Measurements from ENCODE around the gene DOCK10. TPM values are rescaled to one million over a fixed set of nuclear protein-coding genes. Genes with fewer than 3 reads are reported as not detected.
A peak's percentile ranks its signal among the peaks of the same experiment; 100 is the strongest.

The DOCK10 gene
- total and polyA plus RNA-seq, 2 experiments from 2014 or later = 1.1 to 3.2 TPM

GRCh38 chr2:225009768-225010167, 32.5 kb downstream of the DOCK10 start:
- Histone ChIP-seq H3K9me3 (ENCODE audit: low read depth) (no peaks in the 10 kb centered on the region), H3K27me3 (no peaks in the 10 kb centered on the region), H3K36me3 (replicated peaks; ENCODE audit: insufficient read depth, low read depth) (no peaks in the 10 kb centered on the region), H3K79me2 (no peaks in the 10 kb centered on the region), H3K4me2 (no peak overlapping the region), H3K27ac (no peak overlapping the region), H3K9me2 (replicated peaks; ENCODE audit: insufficient read depth) (no peaks in the 10 kb centered on the region), H3K4me1 (ENCODE audit: insufficient read depth) (no peaks in the 10 kb centered on the region), H4K20me1 (ENCODE audit: insufficient read depth, poor library complexity, severe bottlenecking) (no peaks in the 10 kb centered on the region), H3K4me3 (no peak overlapping the region), H2AFZ (no peak overlapping the region)
- TF ChIP-seq EZH2phosphoT487 (IDR thresholded peaks at IDR 0.05; ENCODE audit: low read depth, severe bottlenecking, unreplicated experiment) = no peak
- 51% methylated on average over 2 of the region's 2 CpGs for WGBS (ENCODE audit: low lambda C conversion rate, missing lambda C conversion rate)
- DNase-seq (ENCODE audit: low spot score) = no peak

GRCh38 chr2:225008935-225009334, 33.3 kb downstream of the DOCK10 start:
- DNase-seq (ENCODE audit: low spot score) = no peak
- no peak overlapping the region for H3K27ac ChIP-seq
- no peaks in the 10 kb centered on the region for H3K79me2 ChIP-seq
- 46% methylated on average over 5 of the region's 5 CpGs for WGBS (ENCODE audit: low lambda C conversion rate, missing lambda C conversion rate)
- H4K20me1 ChIP-seq (ENCODE audit: insufficient read depth, poor library complexity, severe bottlenecking) = no peaks in the 10 kb centered on the region
- H3K36me3 ChIP-seq (replicated peaks; ENCODE audit: insufficient read depth, low read depth) = no peaks in the 10 kb centered on the region
- no peak overlapping the region for H3K4me2 ChIP-seq
- no peaks in the 10 kb centered on the region for H3K9me2 ChIP-seq (replicated peaks; ENCODE audit: insufficient read depth)
- H3K4me3 ChIP-seq = no peak overlapping the region
- no peaks in the 10 kb centered on the region for H3K27me3 ChIP-seq
- H2AFZ ChIP-seq = no peak overlapping the region
- peak; percentile 20 for TF ChIP-seq CTCF (IDR thresholded peaks at IDR 0.05; ENCODE audit: poor library complexity)
- TF ChIP-seq EZH2 (IDR thresholded peaks at IDR 0.05; ENCODE audit: borderline replicate concordance) = no peak
- no peak for TF ChIP-seq EZH2phosphoT487 (IDR thresholded peaks at IDR 0.05; ENCODE audit: low read depth, severe bottlenecking, unreplicated experiment)
- no peaks in the 10 kb centered on the region for H3K9me3 ChIP-seq (ENCODE audit: low read depth)
- H3K4me1 ChIP-seq (ENCODE audit: insufficient read depth) = no peaks in the 10 kb centered on the region

GRCh38 chr2:225008179-225008856, 34.0 kb downstream of the DOCK10 start:
- 88% methylated on average over 3 of the region's 3 CpGs for WGBS (ENCODE audit: low lambda C conversion rate, missing lambda C conversion rate)
- Histone ChIP-seq H3K4me3 (no peak overlapping the region), H2AFZ (no peak overlapping the region), H3K27me3 (no peaks in the 10 kb centered on the region), H4K20me1 (ENCODE audit: insufficient read depth, poor library complexity, severe bottlenecking) (no peaks in the 10 kb centered on the region), H3K36me3 (replicated peaks; ENCODE audit: insufficient read depth, low read depth) (no peaks in the 10 kb centered on the region), H3K4me2 (no peak overlapping the region), H3K4me1 (ENCODE audit: insufficient read depth) (no peaks in the 10 kb centered on the region), H3K79me2 (no peaks in the 10 kb centered on the region), H3K9me3 (ENCODE audit: low read depth) (no peaks in the 10 kb centered on the region), H3K27ac (no peak overlapping the region), H3K9me2 (replicated peaks; ENCODE audit: insufficient read depth) (no peaks in the 10 kb centered on the region)
- DNase-seq (ENCODE audit: low spot score) = no peak
- TF ChIP-seq CTCF (IDR thresholded peaks at IDR 0.05; ENCODE audit: poor library complexity) (no peak), EZH2phosphoT487 (IDR thresholded peaks at IDR 0.05; ENCODE audit: low read depth, severe bottlenecking, unreplicated experiment) (no peak), EZH2 (IDR thresholded peaks at IDR 0.05; ENCODE audit: borderline replicate concordance) (no peak)

GRCh38 chr2:225006730-225007129, 35.5 kb downstream of the DOCK10 start:
- Histone ChIP-seq H3K27me3 (no peaks in the 10 kb centered on the region), H2AFZ (no peak overlapping the region), H3K4me2 (no peak overlapping the region), H3K4me1 (ENCODE audit: insufficient read depth) (no peaks in the 10 kb centered on the region), H3K4me3 (no peak overlapping the region), H3K9me3 (ENCODE audit: low read depth) (no peaks in the 10 kb centered on the region), H3K36me3 (replicated peaks; ENCODE audit: insufficient read depth, low read depth) (no peaks in the 10 kb centered on the region), H4K20me1 (ENCODE audit: insufficient read depth, poor library complexity, severe bottlenecking) (no peaks in the 10 kb centered on the region), H3K9me2 (replicated peaks; ENCODE audit: insufficient read depth) (no peaks in the 10 kb centered on the region), H3K79me2 (no peaks in the 10 kb centered on the region), H3K27ac (no peak overlapping the region)
- WGBS (ENCODE audit: low lambda C conversion rate, missing lambda C conversion rate) = 74% methylated on average over 2 of the region's 2 CpGs
- DNase-seq (ENCODE audit: low spot score) = no peak
- TF ChIP-seq CTCF (IDR thresholded peaks at IDR 0.05; ENCODE audit: poor library complexity) (no peak), EZH2phosphoT487 (IDR thresholded peaks at IDR 0.05; ENCODE audit: low read depth, severe bottlenecking, unreplicated experiment) (no peak), EZH2 (IDR thresholded peaks at IDR 0.05; ENCODE audit: borderline replicate concordance) (no peak)
